ENCODE results near the gene FAM114A1.

GRCh38 chr4:38928568-38928967 is 61.0 kb downstream of the FAM114A1 start:
- TF ChIP-seq CTCF (conservative IDR thresholded peaks at IDR 0.05) (no peak), ZFX (IDR thresholded peaks at IDR 0.05) (no peak)
